ENCODE measurements around the gene GLS.
A peak's percentile ranks its signal among the peaks of the same experiment; 100 is the strongest.

The GLS gene

DNA sequence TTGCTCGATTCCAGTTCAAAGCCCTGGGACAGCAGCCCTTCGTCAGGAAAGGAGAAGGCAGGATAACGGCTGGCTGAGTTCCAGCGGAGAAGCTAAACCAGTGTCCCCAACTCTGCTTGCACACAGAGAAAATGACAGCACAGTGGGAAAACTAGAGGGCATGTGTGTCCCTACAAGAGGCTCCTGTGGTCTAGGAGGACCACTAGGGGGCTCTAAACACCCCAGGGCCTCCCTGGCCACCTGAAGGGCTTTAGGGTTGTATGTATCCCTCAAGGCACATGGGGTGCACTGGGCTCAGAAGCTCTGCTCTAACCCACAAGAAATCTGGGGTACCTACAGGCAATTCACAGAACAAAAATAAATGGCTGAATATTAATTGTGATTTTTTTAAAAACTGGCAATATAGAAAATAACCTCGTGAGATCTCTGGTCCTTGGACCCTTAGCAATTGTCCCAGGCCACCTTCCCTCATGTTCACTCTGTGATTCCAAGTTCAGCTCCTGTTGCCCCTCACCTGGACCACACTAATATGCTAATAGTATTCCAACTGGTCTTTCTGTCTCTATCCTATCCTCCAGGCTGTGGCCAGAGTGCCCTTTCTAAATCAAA is 115.8 kb downstream of the GLS start:
- peak; percentile 49 for DNase-seq (ENCODE audit: low spot score)

DNA sequence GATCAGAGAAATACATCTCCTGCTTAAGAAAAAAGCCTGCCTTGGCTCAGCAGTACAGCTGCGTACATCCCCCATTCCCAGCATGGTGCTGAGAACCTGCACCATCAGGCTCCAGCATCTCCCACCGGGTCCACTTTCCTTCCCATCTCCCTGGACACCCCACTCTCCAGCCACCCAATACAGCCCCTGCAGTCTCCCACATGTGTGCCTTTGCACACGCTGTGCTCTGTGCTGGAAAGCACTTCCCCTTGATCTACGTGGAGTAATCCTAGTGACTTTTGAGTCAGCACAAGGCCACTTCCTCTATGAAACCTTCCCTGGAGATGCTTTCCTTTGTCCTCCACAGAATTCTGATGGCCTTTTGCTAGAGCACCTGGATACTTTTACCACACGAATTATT is 116.3 kb downstream of the GLS start:
- no peak for DNase-seq (ENCODE audit: low spot score)

DNA sequence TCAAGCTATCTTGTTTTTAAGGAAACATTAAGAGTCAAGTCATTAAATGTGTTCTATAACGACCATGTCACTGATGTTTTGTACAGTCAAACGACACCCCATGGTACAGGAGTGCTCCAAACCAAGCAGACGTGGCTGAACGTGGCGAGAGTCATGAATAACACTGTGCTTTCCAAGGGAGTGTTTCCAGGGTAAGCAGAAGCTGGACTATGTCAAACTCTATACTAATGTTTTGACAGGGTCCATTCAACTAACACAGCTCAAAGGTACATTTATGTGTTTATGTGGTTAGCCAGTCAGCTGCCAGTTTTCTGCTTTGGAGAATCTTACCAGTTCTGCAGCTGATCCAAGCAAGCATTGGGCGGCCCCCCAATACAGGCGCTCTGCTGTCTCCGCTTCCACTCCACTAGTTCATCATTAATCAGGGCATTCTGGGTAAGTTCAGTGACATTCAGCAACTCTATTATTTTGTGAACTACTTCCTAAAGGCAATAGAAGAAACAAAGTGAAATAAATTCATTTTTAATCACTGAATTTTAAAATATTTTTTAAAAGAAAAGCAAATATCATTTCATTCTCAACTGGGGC is 117.0 kb downstream of the GLS start:
- DNase-seq (ENCODE audit: low spot score), result no peak

DNA sequence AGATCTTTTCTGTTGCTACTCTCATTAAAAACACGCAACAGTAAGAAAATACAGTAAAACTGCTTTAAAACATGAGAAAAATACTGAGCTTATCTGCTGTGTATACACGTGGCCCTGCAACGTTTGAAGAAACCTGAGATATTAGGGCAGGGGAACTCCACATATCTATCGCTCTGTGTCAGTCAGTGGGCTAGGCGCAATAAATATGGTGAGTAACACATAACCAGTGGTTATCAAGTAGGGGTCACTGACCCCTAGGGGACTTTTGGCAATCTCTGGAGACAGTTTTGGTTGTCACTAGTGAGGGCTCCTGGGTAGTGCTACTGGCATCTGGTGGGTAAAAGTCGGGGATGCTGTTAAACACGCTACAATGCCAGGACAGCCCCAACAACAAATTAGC is 118.4 kb downstream of the GLS start:
- no peak for DNase-seq (ENCODE audit: low spot score)

DNA sequence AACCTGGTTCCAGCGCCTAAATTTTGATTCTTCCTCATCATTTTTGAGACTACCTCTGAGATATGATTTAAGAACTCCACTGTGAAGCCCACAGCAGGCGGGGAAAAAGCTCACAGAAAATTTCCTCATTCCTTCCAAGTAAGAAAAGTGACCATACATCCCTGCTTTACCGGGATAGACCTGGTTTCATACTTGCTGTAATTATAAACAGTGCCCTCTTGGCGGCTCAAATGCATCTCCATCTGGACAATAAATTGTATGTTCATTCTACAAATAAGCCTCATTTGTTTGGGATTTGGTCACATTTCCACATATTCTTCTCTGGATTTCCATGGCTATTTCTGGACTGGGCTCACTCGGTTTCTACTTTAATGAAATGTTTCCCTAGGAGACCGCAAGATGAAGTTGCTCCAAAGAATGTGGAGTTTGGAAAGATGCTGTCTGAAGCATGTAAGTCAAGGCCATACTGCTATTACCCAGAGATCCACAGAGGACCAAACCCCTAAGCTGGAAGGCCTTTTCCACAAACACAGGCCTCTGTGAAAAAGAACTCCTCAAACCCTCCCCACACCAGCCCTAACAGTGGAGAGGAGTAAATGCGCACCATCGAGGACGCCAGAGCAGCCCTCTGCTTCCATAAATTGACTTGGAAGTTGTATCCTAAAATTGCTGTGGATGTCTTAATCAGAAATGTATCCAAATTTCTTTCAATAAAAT is 119.5 kb downstream of the GLS start:
- DNase-seq (ENCODE audit: low spot score), result no peak

DNA sequence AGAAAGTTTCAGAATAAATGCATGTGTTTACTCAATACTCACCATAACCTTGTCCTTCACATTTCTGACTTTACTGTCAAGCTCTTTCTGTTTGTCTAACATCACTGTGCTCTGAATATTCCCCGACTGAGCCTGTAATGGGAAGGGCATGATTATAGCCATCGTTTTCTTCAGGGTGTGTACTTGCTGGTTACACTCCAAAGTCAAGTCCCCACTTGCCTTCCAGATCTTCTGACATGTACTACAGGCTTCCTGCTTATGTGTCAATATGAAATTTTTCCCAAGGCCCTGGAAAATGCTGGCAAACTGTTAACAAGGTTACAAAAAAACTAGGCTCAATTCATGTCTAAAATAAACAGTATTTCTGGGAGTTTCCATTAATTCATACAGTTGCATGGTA is 120.4 kb downstream of the GLS start:
- no peak for DNase-seq (ENCODE audit: low spot score)

DNA sequence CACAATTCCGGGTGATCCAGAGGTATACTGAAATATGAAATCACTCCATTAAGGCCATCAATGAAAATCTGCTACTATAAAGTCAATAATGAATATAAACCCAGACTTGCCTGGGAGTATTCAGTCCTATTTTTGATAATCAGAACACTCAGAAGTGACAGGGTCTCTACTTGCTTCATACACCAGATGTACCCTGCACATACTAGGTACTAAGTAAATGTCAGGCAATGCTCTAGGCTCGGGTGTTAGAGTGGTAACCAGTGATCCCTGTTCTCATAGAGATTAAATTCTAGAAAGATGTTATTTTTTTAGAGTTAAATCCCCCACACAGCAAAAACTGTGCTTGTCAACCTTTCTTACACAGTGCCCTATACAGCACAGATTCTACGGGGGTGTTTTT is 121.0 kb downstream of the GLS start:
- DNase-seq (ENCODE audit: low spot score), result no peak

DNA sequence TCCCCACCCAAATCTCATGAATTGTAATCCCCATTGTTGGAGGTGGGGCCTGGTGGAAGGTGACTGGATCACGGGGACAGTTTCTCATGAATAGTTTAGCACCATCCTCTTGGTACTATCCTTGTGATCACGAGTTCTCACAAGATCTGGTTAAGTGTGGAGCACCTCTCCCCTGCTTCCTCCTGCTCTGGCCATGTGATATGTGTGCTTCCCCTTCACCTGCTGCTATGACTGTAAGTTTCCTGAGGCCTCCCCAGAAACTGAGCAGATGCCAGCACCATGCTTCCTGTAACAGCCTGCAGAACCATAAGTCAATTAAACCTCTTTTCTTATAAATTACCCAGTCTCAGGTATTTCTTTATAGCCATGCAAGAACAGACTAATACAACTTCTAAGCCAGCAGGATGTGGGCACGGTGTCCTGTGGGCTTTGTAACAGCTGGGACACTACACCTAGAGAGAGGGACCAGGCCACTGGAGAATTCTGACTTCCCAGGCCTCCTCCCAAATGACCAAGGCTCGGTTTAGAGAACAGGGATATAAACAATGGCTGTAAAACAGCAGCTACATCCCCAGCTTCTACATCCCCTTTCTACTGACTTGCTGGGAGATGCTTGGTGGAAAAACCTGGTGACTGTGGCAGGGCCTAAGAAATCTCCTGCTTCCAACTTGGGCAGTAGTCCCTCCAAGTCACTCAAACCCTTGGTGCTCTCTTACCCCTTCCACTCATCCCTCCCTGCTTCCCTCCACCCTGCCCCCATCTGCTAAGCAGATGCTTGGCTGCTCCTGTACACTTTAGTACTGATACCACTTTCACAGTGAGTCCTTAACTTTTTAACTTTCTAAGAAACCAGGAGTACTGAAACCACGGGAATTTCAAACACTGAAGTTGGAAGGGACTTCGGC is 123.0 kb downstream of the GLS start:
- DNase-seq (ENCODE audit: low spot score), result no peak

DNA sequence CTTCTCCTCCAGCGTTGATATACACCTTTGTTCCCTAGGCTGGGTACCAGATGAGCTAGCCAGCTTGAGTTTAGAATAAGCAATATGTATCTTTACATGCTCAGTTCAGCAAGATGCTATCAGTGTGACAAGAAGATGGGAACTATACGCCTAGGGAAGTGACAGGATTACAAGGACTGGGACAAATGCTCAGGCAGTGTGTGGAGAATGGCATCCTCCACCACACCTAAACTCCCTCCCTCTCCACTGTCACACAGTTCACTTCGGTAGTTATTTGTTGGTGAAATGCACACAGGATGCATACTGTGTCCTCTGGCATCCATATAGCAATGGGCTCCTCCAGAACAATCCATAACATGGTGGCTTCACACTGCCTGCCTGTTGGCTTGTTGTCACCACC is 125.7 kb downstream of the GLS start:
- no peak for DNase-seq (ENCODE audit: low spot score)

DNA sequence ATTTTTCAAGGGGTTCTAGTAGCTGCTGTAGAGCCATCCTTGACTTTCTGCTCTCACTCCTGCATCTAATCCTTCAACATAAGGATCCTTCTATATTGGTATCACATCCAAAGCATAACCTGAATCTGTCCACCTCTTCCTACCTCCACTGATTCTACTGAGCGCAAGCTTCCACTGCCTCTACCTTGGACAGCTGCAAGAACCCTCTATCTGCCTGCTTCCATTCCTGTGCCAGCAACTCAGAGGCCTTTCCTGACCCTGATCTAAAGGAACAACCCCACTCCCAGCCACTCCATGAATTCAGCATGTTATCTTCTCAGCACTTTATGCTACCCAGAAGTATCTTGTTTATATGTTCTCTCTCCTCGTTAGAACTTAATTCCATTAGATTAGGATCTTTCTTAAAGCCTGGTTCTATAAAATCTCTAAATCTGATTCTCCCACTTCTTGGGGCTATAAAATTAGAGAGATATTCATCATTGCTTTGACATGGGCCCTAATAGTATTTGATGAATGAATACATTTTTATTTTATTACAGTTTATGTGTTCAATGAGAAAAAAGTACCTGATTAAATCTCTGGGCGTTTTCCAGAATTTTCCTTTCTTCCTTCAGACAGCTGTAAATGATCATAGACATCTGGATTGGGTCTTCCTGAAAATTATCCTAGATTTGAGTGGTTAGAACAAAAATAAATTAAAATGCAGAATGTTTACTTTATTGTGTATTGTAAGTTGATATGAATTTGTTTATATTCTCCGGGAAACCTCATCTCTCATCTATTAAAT is 126.6 kb downstream of the GLS start:
- DNase-seq (ENCODE audit: low spot score), result no peak

DNA sequence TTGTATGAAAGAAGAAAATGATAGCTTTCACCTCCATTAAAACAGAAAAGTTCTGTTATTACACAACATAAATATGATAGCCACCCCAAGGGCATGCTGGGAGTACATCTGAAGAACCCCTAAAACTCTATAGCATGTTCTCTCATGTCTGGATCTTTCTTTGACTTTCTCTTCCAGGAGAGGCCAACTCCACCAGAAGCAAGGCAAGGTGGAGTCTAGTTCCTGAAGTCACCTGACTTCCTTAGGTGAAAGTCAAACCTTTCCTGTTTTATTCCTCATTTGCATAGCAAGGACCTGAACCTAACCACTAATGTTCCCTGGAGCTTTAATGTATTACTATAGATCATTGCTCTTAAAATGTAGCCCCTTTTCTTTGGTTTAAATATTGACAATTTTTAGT is 127.7 kb downstream of the GLS start:
- DNase-seq (ENCODE audit: low spot score), result no peak

DNA sequence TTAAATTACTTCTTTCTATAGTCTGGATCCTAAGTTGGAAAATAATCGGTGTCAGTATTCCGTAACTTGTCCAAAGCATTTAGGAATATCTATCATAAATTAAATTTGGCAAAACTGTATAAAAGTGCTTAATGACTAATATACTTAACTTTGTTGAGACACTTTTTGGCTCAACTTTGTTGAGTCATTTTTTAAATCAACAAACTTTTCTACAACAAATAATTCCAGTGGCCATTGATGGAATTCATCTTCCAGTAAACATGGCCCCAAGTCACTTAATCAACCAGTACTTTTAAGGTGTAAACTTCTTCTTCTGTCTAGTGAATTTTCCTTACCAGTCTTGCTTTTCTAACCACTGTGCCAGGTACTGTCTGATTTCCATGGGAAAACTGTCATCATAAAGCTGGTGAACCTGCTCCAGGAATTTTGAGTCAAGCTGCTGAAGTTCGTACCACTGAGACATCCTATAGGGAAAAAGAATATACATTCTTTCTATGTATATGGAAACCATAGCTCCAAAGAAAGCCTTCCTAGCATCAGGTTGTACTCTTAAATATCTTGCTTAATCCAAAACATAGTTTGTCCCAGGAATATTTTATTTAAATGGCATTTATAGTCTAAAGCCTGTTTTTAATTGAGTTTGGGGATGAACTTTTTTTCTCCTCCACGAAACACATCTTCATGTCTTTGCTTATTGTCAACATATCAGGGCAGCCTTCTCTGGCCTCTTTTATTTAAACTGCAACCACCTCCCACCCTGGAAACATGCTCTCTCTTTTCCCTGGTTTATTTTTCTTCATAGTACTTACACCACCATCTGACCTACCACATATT is 129.1 kb downstream of the GLS start:
- no peak for DNase-seq (ENCODE audit: low spot score)

DNA sequence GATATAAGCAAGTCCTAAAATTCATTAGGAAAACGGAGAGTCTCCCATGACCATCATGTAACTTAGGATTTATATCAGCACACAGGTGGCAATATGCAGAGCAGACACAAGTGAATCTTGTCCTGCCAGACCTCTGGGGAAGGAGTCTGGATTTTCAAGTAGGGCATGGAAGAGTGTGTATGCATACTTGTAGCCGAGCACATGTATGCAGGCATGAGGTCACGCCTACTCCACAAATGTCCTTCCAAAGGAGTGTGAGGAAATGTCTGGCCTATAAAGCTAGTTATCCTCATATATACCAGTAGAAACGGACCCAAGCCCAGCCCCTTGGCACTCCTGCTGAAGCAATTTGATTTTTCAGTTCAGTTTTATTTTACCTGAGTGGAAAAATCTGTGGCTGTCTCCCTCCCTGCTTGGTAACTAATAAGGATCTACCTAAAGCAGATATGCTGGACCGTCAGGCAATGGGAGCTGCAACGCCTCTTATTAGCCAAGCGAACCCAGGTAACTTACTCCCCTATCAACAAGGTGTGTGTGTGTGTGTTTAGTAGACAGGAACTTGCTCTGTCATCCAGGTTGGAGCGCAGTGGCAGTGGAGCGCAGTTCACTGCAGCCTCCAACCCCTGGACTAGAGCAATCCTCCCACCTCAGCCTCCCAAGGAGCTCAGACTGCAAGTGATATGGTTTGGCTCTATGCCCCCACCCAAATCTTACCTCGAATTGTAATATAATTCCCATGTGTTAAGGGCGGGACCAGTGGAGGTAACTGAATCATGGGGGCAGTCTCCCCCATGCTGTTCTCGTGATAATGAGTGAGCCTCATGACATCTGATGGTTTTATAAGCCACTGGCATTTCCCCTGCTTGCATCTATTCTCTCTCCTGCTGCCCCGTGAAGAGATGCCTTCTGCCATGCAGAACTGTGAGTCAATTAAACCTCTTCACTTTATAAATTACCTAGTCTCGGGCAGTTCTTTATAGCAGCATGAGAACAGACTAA is 130.6 kb downstream of the GLS start:
- DNase-seq (ENCODE audit: low spot score), result no peak

DNA sequence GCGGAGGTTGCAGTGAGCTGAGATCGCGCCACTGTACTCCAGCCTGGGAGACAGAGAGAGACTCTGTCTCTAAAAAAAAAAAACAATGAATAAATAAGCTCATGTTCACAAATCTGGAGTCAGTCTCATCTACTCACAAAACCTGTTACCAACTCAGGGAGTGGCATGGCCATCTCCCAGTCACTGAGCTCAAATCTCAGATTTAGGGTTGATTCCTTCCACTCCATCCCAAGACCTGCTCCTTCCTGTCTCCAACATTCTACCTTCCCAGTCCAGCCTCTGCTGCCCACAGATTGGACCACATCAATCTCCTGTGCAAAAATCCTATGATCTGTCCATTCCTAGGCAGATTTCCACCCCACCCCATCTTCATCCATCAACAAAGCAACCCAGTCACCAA is 131.7 kb downstream of the GLS start:
- no peak for DNase-seq (ENCODE audit: low spot score)

DNA sequence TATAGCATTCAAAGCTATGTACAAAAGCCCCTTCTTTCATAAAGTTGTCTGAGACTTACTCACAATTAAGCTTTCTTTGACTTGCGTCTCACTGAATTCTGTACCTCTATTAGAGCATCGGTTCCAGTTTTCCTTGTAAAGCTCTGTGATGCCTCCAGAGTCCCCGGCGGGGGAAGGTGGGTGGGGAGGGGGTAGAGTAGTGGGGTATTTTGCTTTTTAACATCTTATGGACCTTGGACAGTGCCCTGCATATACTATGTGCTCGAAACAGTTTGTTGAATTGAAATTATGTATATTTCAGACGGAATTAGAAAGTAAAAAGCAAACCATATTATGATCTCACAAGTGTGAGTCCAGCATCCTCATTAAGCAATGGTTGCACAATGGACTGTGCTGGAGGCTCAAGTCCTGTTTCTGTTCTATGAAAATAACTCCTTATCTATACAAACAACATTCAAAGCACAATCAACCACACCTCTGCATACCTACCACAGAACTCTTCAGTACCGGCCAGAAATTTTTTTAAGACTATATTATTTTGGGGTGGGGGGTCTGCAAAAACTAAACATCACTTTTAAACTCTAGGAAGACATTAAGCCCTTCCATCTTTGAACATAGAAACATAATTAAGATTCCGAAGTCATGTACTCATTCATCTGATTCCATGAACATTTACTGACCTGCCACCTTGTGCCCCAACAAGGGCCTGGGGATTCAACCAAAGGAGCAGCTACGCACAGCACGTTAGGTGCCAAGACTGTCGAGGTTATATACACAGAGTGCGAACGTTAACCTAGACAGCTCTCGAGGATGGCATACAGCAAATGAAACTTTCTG is 132.4 kb downstream of the GLS start:
- peak; percentile 48 for DNase-seq (ENCODE audit: low spot score)

DNA sequence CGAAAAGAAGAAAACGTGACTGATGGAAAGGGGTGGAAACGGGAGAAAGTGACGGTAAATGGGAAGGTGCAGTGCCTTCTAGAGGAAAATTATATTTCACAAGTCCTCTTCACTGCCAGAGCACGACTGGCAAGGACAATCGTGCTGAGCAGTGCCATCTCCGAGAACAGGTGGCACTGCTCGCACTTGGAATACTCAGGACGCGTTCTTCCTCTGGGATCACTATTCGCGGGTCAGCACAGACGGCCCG is 133.0 kb downstream of the GLS start:
- no peak for DNase-seq (ENCODE audit: low spot score)

DNA sequence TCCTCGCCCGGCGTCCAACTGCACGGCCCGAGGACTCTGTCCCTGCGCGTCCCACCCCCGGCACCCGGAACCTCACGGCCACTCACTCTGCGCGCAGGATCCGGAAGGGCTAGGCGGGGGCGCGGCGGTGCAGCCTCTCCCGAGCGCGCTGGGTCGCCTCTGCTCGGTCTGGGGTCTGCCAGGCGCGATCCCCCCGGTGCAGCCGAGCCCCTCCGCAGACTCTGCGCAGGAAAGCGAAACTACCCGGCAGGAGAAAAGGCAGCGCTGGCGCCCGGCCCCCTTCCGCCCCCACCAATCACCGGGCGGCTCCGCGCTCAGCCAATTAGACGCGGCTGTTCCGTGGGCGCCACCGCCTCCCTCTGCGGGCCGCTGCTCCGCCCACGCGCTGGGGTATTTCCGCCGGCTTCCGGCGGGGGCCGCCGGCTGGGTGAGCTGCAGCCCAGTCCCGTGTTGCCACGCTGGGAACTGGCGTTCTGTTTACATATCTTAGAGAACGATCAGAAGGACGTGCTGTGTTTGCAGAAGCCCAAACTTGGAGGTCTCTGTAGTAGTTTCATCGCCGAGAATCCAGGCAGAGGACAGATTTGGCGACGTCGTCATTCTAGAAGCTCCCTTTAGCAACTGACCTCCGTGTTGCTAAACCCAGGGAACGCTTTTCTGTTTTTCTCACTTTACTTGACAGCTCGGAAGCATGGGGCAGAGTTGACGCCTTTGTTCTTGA is 133.5 kb downstream of the GLS start, which contains the start of gene STAT1:
STAT1 (minus strand) TSS at position 240 of the 721 bp plus-strand sequence. CDS start 4,168 bp downstream, outside the sequence.
- peak; percentile 91 for DNase-seq (ENCODE audit: low spot score)

DNA sequence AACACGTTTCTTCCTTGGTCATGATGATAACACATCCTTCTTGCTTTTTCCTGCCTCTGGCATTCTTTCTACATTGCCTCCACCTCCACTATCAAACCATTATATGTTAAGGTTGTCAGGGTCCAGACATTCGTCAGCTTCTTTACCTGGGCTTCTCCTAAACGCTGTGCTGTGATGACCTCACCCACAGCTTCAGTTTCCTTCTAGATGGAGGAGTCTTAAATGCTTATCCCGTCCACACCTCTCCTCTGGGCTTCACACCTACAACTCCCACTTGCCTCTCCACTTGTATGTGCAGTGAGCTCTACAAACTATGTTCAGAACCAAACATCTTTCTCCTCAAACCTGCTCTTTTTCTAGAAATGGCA is 134.0 kb downstream of the GLS start:
- no peak for DNase-seq (ENCODE audit: low spot score)

All from RKO (cell line).